Erythroblast (primary cell): ENCODE data around the gene TIPARP.

ENCODE experiments used
- GATA1 ChIP-seq: IDR thresholded peaks from 2 replicates; pipeline ENCODE4 v1.6.1; 2011; ENCODE audit warnings: low read depth, mild to moderate bottlenecking, control low read depth, low read length, moderate library complexity
- POLR2A ChIP-seq: IDR thresholded peaks from 2 replicates; pipeline ENCODE4 v1.6.1; 2011; ENCODE audit warnings: mild to moderate bottlenecking, low read length

GRCh38 chr3:156680243-156680914 lies 6.0 kb downstream of the TIPARP start:
- no peak for TF ChIP-seq POLR2A
- no peak for TF ChIP-seq GATA1
